GM19099 (cell line): ENCODE results near the gene MRPL1.

Source experiments
- POLR2A ChIP-seq: IDR thresholded peaks from 3 replicates; pipeline ENCODE4 v1.6.1; 2011; ENCODE audit warnings: low read depth; ENCODE audit not compliant: insufficient read length; ENCODE audit errors: extremely low read depth

MRPL1 gene

DNA sequence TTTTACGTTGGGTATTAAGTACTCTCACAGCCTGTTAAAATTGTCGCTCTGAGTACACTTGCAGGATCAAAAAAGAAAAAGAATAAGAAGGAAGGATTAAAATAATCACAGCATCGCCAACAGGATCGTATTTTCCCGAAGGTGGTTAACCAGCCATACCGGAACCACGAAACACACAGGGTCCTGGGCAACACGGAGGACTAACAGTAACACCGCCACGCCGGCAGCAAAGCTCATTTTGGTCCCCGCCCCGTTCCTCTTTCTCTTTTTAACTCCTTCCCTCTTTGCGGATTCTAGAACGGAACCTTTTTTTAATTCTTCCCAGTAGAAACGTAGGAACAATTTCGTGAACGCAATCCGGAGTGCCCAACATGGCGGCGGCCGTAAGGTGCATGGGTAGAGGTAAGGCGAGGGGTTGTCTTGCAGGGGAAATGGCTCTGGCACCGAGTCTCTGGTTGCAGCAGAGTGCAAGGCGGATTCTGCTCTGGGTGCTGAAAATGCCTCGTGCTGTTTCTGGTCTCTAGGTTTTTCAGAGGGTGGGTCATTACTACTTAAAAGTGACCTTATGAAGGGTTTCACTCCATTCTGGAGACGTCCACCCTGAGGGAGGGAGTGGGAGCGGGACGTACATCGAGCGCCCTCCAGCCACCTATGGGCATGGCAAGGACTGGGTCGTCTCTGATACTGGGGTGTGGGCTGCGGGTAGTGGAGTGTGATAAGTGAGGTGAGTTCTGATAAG lies at the start of gene MRPL1:
Gene MRPL1 (plus strand): TSS at position 353 of the 739 bp plus-strand sequence. CDS start 19 bp downstream, at position 372.
- TF ChIP-seq POLR2A, result peak; percentile 92

DNA sequence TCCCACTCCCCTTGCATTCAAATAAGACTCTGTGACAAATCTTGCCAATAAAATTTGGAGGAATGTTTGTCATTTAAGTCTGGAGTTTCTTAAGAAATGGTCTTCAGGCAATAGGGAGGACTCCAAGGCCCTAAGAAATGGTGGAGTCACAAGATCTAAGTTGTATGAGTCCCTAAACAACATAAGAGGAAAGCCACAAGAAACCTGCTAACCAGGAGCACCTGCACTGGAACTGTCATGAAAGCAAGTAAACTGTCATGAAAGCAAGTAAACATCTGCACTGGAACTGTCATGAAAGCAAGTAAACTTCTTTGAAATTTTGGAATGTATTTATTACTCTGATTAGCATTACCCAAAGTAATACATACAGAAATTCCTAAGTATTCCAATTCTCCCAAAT lies 47.0 kb upstream of the MRPL1 start:
- no peak for TF ChIP-seq POLR2A

DNA sequence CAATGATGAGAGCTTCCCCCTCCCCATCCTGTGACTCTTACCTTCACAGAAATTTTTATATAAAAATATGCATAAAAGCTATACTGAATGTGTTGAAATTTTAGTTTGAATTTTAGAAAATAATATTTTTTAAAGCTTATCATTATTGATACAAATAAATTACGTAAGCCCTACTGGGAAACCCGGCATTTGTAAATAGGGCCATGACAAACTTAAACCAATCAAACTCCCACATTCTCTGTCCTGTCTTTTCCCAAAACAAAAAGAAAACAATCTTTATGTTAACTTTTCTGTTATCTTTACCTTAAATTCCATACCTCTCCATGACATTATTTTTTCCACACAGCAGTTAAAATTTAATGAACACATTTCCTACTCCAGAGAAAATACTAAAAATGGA lies 46.1 kb upstream of the MRPL1 start:
- no peak for TF ChIP-seq POLR2A

DNA sequence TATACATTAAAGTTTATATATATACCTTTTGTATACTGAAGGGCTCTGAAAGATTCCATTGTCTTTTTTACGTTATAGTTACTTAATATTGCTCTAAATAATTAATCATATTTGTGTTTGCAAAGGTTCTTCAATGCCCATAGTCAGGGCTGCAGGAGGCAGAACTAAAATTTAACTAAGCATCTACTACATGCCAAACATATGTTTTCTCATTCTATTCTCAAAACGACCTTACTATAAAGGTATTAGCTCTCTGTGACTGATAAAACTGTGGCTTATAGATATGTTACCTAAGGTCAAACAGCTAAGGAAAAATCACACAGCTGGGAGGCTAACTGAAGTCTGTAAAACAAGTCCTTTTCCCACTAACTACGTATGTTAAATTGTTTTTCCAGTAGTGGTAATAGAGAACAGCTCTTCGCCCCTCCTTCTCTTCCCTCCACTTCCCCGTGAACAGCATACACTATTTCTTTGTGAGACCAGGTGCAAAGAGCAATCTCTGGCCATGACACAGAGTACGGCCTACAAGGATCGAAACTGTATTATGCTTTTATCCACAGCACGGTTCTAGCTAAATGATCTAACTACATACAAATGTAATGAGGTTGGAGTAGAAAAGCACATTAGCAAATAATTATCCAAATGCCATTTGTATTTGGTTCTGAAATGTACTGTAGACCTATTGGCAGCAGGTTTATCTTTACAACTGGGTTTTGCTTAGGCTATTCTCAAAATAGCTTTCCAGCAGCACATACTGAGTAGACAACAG lies 45.1 kb upstream of the MRPL1 start:
- no peak for TF ChIP-seq POLR2A

DNA sequence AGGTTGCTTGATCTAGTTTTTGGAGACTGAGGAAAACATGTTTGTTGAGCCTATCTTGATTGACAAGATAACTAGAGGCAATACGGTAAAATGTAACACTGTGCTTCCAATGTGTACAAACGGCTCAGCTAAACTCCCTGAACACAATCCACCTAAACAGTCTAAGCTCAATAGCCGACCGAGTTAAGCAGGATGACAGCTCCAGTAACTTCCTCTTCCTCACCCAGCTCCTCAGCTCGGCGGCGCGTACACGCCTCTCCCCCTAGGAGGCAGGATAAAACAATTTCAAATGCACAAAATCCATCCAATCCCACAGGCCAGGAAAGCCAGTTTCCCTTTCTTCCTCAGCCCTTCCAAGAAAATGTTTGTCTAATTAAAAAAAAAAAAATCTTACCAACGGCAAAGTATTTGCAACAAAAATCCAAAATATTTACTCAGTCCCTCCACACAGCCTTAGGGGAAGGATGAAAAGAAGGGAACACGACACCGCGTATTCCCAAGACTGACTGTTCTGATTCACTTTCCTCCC lies 44.5 kb upstream of the MRPL1 start:
- TF ChIP-seq POLR2A, result no peak

DNA sequence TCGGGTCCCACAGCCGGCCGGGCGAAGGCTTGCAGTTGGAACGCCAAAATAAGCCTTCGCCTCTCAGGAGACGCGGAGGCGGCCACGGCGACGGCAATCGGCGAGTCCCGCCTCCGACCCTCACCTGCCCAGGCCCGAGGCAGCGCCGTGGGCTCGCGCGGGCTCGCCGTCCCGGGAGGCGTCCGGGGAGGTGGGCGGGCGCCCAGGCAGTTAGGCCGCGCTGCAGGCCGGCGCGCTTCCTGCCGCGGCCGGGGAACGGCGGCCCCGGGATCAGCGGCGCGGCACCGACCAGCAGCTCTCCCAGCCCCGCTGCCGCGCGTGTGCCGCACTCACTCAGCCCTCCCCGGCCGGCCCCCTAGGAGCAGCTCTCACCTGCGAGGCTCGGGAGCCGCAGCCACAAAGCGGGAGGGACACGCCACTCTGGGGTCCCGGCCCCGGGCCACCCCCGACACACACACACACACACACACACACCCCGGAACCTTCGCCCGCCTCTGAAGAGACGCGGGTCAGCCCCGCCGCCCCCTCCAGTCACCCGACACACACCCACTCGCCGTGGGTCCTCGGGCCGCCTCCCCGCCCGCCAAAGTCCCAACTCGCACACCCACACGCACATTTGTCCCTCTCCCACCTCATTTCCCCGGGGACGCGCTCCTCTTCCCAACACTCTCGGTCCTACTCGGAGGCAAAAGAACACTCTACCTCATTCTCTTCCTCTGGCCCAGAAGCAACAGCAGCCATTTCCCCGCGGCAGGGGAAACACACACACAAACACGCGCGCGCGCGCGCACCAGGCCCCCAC lies 43.8 kb upstream of the MRPL1 start, which contains the start of gene CNOT6L:
Gene CNOT6L (minus strand): TSS at position 767 of the 802 bp plus-strand sequence. CDS start 60 bp downstream, at position 707.
- TF ChIP-seq POLR2A, result no peak

DNA sequence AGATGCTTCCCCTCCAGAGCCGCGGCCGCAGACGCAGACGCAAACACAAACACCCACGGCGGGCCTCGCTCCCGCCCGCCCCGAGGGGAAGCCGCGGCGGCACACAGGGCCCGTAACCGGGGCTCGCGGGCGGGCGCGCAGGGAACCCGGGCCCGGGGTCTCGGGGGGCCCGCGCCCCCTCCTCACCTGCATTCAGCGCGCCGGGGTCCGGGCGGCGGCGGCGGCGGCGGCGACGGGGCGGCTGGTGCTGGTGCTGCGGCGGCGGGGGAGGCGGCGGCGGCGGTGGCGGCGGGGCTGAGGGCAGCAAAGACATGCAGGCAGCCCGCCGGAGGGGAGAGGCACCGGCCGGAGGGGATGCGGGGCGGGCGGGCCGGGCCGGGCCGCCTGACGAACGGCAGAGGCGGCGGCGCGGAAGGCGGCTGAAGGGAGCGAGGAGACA lies 43.2 kb upstream of the MRPL1 start:
- TF ChIP-seq POLR2A, result no peak

DNA sequence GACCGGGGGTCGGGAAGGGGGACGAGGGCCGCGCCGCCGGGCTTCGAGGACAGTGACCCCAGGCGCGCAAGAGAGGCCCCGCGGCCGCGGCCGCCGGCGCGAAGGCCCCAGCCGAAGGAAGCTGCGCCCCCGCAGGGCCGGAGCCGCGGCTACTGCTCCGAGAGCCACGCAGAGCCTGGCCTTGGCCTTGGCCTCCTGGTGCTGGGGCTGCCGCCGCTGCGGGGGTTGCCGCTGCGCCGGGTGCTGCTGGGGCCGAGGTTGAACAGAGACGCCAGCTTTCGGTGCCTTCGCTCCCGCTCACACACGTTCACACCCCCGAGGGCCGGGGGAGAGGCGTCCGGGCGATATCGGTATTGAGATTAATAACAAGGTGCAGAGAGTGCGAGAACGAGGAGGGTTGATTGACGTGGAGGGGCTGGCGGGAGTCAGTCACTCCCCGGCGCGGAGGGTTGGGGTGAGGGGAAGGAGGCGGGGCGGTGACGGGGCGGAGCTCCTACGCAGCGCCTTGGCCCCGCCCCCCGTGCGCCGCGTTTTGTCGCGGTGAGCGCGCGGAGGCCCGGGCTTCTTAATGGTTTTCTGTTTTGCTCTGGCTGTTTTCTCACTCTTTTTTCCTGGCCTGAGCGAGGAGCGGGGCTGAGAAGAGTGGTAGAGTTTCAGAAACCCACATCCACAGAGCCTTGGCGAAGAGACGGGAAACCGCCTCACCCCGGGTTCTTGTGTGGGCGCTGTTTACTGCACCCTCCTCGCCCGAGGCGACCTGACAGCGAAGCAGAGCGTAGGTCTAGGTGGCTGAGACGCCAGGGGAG lies 42.6 kb upstream of the MRPL1 start:
- peak; percentile 64 for TF ChIP-seq POLR2A

DNA sequence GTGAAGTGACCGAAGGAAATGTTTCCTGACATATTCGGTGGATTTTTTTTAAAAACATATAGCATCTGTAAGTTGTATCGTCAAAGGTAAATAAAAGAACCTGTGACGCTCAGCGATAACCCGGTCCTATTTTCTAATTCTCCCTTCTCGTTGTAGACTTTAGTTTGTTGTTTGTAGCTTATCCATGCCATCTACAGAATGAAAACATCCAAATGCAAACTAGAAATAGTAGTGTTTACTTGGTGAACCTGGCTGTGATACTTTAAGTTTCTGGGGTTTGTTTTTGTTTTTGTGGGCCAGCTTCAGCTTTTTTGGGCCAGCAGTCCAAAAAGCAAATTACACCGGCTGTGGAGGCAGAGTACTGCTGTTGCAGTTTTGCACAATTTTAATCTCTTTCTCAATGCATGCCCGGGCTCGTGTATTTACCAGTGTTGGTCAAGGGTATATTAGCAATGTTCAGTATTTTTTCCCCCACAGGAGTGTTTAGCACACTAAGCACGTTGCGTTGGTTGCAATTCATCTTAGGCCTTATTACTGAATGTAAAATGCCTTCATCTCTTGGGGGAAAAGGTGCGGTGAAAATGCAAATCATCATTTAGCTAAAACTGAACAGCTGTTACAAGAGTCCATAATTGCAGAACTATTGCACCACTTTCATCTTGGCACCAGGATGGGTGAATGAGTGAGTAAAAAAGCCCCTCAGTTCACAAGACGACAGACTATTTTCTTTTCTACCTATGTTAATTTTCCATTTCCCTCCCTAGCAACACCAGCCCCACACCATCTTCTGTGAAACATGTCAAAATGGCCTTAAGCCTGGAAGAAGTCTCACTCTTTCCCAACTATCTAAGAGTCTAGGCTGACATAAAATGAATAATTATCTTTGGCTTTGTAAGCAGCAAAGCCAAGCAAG lies 41.7 kb upstream of the MRPL1 start:
- TF ChIP-seq POLR2A, result no peak

DNA sequence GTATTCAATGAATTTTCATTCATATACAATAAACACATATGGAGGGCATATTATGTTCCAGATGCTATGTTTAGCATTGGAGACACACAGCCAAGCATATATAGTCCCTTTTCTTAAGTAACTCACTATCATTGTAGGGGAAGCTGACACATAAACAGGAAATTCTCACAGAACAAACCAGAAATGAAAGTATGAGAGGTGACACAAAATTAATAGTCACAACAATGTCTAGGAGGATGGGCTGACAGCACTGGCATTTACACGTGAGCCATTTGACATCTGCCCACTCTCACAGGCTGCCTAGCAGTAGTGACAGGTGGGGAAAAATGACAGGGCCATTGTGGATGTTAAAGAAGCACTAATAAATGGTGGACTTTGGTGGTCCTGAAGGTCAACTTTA lies 40.9 kb upstream of the MRPL1 start:
- no peak for TF ChIP-seq POLR2A

DNA sequence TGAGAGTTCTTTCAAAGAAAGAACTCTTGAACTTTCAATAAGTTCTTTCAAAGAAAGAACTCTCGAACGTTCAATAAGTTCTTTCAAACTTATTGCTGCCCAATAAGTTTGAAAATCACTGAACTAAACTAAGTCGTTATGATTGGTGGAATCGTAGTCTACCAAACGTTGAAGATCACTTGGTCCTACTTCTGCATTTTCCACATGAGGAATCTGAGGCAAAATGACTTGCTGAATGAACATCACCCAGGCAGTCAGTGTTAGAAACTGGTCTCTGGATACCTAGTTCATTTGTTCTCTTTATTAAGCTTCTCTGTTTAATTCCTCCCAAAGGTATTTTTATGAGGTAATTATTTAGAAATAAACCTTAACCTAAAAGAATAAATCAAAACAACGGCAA lies 36.4 kb upstream of the MRPL1 start:
- TF ChIP-seq POLR2A, result no peak

DNA sequence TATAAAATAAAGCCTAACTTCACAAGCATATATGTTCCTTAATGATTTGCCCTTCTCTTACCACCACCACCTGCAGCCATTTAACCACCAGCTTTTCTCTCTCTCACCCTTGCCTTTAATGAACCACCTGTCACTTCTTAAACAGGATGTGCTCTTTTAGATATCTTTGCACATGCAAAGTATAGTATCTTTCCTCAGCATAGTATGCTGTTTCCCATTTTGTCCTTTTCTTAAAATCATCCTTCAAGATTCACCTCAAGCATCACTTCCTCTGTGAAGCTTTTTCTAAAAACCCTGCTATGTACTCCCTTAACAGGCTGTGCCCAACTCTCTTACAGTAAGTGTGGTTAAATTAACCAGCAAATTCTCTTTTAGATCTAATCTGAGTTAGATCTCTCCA lies 35.3 kb upstream of the MRPL1 start:
- TF ChIP-seq POLR2A, result no peak

DNA sequence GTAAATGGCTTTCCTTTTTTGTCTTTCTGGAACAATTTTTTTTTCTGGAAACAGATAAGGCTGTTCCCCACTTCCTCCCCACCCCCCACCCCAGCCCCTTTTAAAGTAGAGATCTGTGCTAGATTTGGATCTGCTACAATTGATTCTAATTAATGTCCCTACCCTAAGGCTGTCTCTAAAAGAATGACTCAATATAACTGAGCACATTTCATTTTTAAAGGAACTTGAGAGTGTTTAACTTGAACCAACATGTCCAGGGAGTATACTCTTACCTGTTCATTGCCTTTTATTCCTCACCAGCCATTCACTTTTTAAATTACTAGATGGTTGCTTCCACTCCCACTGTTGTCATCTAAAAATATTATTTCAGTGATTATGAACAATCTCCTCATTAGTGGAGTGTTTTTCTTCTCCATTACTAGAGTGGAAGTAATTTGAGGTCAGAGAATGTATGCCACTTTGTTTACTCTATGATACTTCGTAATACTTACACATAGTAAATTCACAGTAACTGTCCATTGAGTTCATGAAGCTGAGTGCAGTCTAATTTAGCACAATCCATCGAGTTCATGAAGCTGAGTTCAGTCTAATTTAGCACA lies 29.4 kb upstream of the MRPL1 start:
- TF ChIP-seq POLR2A, result no peak
